ENCODE data around the gene VAV1.
"Not testable (repeated sequence)": the region's sequence is repeated elsewhere in the genome, so short reads cannot be mapped to it uniquely, and the experiment has no call there.

The VAV1 gene

DNA sequence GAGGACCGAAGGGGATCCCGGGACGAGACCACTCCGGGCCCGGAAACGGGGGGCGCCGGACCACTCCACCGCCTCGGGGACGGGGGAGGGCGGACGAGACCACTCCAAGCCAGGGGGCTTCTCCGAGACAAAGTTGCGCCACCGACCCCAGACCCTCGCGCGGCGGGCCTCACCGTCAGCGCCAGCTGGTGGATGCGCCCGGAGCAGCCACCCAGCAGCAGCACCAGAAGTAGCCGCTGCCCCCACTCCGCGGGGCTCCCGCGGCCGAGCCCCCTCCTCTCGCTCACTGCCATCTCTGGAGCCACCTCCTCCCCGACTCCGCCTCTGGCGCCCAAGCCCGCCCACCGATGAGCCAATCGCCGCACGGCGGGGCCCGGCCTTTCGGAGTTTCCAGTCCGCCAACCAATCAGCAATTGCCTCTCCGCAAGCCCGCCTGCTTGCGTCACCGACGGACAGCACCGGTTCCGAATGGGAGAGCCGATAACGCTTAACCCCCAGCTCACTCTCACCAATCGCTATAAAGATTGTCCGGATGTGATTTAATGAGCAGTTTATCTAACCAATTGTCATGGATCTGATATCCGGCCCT is 35.1 kb upstream of the VAV1 start, which contains the start of gene GPR108:
GPR108 (minus strand) TSS at position 297 of the 589 bp plus-strand sequence; CDS start at position 293, 4 bp downstream.
- DNase-seq (ENCODE audit: low spot score) = peak; percentile 95

GRCh38 chr19:6737873-6738786 is 34.4 kb upstream of the VAV1 start:
- no peak for DNase-seq (ENCODE audit: low spot score)

DNA sequence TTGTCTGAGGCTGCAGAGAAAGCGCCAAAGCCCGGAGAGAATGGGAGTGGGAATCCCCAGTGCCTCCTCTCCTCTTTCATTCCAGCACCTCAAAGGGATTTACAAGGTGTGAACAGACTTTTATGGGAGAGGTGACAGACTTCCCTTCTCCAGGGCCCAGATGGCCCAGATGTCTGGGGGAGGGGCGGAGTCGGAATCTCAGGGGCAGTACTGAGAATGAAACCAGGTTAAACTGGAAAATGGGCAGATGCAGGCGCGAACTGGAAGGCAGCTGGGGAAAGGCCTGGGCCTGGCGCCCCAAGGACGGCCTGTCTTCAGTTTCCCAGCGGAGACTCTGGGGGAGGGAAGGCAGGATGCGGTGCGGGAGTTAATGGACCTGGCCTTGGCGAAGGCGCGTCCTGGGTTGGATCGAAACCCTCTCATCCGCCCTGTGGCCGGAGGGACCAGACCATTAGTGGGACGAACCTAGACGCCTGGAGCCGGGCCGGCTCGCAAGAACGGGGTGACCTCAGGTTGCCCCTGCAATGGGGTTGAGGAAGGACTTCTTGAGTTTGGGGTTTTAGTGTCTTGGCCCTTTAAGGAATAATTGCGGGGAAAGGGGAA is 33.6 kb upstream of the VAV1 start:
- no peak for DNase-seq (ENCODE audit: low spot score)

- DNase-seq (ENCODE audit: low spot score) = peak; percentile 84
Measured at GRCh38 chr19:6739390-6739882, 33.1 kb upstream of the VAV1 start, which contains the start of gene TRIP10. TSS of gene TRIP10 (plus strand) at chr19:6739680. CDS start at chr19:6739762, 82 bp downstream.

DNA sequence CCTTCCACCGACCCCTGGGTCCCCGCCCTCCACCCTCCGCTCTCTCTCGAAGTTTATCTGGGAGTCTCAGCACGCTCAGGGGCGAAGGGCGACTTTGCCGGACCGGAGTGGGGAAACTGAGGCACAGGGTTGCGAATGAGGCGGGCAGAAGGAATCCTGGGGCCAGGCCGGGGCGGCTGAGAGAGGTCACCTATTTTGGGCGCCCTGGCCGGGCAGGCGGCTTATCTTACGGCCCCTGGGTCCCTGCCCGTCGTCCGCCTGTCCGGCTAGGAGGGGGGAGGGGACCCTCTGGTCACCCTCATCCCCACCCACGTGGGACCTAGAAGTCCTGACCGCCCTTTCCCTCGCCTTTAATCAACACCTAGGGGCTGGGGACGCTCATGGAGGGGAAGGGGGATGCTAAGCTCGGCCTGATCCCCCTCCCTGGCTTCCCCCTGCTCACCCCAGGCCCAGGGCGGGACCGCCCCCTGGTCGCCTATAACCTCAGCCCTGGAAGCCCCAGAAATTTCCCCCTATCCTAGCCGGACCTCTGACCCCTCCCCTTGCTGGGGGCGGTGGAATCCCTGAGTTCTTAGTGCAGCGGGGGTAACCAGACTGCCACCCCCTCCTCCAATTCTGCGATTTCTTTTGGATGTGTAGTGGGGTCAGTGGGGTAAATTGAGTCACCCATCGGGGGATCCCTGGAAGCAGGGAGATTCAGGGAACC is 32.5 kb upstream of the VAV1 start:
- peak; percentile 46 for DNase-seq (ENCODE audit: low spot score)

DNA sequence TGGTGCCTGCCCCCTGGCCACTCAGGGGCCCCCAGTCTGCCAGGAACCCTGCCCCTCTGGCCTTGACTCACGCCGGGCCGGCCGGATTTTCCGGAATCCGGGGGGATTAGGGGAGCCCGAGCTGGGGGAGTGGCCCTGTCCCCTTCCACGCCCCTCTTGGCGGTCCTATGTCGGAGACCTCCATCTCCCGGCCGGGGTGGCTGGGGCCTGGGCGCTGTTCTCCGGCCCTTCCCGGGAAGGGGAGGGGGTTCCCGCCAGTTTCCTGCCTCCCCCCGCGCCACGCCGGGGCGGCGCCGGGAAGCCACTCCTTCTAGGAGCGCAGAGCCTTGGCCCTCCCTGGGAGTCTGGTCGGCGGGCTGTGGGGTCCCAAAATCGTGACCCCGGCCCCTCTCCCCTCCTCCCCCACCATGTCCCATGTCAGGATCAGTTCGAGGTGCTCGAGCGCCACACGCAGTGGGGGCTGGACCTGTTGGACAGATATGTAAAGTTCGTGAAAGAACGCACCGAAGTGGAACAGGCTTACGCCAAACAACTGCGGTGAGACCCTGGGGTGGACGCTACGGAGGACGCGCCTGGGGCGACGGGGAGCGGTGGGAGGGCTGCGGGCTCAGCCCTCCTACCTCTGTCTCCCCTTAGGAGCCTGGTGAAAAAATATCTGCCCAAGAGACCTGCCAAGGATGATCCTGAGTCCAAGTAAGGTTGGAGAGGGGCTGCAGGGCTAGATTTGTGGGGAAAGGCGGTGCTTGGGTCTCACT is 31.7 kb upstream of the VAV1 start:
- DNase-seq (ENCODE audit: low spot score) = peak; percentile 78

- DNase-seq (ENCODE audit: low spot score) = no peak
Measured at GRCh38 chr19:6743066-6743465, 29.4 kb upstream of the VAV1 start.

GRCh38 chr19:6743714-6744380 is 28.7 kb upstream of the VAV1 start:
- DNase-seq (ENCODE audit: low spot score) = no peak

DNA sequence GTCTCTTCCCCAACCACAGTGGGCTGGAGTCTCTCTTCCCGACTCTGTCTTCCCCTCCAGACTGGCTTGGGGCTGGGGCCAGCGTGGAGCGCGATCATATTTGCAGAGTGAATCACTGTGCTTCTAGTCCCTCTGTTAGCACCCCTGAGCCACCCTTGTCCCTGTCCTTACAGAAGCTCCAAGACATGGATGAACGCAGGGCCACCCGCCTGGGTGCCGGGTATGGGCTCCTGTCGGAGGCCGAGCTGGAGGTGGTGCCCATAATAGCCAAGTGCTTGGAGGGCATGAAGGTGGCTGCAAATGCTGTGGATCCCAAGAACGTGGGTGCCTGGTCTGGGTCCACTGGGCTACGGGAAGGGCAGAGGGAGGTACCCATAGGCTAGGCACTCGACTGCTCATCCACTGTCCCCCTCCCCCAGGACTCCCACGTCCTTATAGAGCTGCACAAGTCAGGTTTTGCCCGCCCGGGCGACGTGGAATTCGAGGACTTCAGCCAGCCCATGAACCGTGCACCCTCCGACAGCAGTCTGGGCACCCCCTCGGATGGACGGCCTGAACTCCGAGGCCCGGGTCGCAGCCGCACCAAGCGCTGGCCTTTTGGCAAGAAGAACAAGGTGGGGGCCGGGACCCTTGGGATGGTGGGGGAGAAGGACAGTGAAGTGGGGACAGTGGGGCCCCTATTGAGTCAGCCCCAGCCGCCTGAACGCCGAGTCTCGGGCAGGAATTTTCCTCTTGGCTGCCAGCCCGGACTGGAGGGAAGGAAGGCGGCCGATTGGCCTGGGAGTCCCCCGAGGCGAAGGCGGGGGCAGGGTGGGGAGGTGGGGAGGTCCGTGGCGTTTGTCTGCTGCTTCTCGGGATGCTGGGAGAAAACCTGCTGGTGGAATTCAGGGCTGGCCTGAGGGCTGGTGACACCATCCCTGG is 27.9 kb upstream of the VAV1 start:
- DNase-seq (ENCODE audit: low spot score) = peak; percentile 51

- DNase-seq (ENCODE audit: low spot score) = no peak
Measured at GRCh38 chr19:6745965-6746364, 26.5 kb upstream of the VAV1 start.

GRCh38 chr19:6748543-6748942 is 24.0 kb upstream of the VAV1 start:
- DNase-seq (ENCODE audit: low spot score) = not testable (repeated sequence)

GRCh38 chr19:6750062-6750461 is 22.4 kb upstream of the VAV1 start:
- no peak for DNase-seq (ENCODE audit: low spot score)

GRCh38 chr19:6751189-6751588 is 21.3 kb upstream of the VAV1 start:
- no peak for DNase-seq (ENCODE audit: low spot score)

- peak; percentile 81 for DNase-seq (ENCODE audit: low spot score)
Measured at GRCh38 chr19:6752256-6753177, 20.0 kb upstream of the VAV1 start.

- DNase-seq (ENCODE audit: low spot score) = peak; percentile 94
Measured at GRCh38 chr19:6753178-6754031, 19.1 kb upstream of the VAV1 start.

DNA sequence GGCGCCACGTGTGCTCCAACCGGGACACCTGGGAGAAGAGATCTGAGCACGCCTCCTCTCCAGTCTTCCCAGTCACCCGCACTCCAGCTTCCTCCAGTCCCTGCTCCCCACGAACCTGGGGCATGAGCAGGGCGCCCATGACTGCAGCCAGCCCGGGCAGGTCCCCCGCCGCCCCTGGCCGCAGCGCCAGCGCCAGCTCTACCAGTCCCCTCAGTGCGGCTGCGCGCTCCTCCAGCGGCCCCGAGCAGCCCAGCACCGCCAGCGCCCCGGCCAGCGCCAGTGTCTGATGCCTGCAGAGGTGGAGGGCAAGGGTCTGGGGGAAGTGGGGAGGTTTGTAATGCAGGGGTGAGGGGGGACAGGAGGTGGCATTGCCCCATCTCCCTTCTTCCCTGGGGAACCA is 18.4 kb upstream of the VAV1 start:
- peak; percentile 35 for DNase-seq (ENCODE audit: low spot score)

- no peak for DNase-seq (ENCODE audit: low spot score)
Measured at GRCh38 chr19:6754653-6755463, 17.6 kb upstream of the VAV1 start.

Measured in iPS-NIHi11 (cell line).